Adipose tissue (tissue), 3 donors: ENCODE measurements around the gene DLL4. TPM values are rescaled to one million over a fixed set of nuclear protein-coding genes. Genes with fewer than 3 reads are reported as not detected.

Experiments used
- H3K27ac ChIP-seq: one replicate; pipeline ENCODE4 v1.5.1; 2013; ENCODE audit warnings: low read depth, low read length
- WGBS, 3 donors: extraction: QIAGEN DNeasy Blood & Tissue Kit; methylation state at CpG; one replicate each; pipeline ENCODE4 v1.1.7; 2013; 5-methylcytosine and 5-hydroxymethylcytosine counted together
- polyA plus RNA-seq, 3 donors: library from polyadenylated mRNA; stranded (reverse); fragments of 200-250 nt; gene quantifications; one replicate each; pipeline ENCODE4 v1.2.3, GENCODE V29; 2013
- donor health status: healthy with polysubstance abuse.
- donor health status: Bipolar disorder and iron deficiency.
- donor health status: healthy.

Gene DLL4
- polyA plus RNA-seq, 3 donors, result 3.4 to 14.5 (median 7.2) TPM

DNA sequence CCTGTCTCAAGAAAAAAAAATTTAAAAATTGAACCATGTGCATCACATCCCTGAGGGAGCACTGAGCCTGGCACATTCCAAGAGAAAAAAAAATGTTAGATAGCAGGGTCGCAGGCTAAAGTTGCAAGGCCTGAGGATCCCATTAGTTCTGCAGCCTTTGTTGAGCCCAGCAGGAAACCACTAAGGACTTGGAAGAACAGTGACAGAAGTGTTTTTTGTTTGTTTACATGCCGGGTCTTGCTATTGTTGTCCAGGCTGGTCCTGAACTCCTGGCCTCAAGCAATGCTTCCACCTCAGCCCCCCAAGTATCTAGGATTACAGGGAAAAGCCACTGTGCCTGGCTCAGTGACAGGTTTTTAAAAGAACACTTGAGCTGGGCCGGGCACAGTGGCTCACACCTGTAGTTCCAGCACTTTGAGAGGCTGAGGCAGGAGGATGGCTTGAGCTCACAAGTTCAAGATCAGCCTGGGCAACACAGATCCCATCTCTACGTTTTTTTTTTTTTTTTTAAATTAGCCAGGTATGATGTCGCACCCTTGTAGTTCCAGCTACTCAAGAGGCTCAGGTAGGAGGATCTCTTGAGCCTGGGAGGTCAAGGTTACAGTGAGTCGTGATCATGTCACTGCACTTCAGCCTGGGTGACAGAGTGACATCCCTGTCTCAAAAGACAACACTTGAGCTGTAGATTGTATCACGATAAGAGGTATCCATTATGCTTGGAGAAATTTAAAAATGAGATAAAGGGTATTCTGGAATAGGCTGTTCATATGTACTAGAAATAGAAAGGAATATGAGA is 39.3 kb downstream of the DLL4 start:
- H3K27ac ChIP-seq, result no peak overlapping the region
- 74 to 78% (median 76%) methylated on average over 7 of the region's 7 CpGs for WGBS, 3 donors

DNA sequence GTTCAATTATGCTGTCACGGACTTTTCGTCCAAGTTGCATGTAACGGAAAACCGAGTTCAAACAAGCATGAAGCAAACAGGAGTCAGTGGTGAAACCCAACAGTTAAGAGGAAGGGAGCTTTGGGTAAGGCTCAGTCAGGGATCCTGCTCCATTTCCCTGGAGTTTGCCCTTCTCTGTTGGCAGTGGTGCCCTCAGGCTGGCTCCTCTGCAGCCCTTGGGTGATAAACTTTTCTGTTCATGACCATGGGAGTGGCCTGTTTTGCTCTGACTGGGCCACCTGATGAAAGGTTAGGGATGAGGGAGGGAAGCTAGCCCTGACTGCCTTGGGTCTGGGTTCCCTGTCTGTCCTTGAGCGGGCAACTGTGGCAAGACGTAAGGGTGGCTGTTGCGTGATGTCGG is 40.2 kb downstream of the DLL4 start:
- H3K27ac ChIP-seq, result no peak overlapping the region
- 80 to 96% (median 82%) methylated on average over 8 of the region's 8 CpGs for WGBS, 3 donors

DNA sequence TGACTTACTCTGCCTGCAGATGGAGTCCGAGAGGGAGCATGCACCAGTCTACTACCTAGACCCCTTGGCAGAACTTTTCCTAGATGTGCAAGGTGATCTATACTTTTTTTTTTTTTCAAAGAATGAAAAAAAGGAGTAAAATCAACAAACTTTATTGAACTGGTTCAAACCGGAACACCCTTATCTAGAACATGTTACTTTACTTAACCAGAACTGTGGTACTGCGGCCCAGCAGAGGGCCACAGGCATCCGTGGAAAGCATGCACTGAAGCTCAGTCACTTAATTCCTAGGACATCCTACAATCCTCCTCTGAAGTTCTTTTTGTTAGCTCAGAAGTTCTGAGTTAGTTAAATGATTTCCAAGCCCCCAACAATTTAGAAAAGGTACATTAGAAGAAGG is 45.7 kb downstream of the DLL4 start:
- H3K27ac ChIP-seq, result no peak overlapping the region
- WGBS, 3 donors, result 61 to 88% (median 84%) methylated on average over 4 of the region's 4 CpGs

DNA sequence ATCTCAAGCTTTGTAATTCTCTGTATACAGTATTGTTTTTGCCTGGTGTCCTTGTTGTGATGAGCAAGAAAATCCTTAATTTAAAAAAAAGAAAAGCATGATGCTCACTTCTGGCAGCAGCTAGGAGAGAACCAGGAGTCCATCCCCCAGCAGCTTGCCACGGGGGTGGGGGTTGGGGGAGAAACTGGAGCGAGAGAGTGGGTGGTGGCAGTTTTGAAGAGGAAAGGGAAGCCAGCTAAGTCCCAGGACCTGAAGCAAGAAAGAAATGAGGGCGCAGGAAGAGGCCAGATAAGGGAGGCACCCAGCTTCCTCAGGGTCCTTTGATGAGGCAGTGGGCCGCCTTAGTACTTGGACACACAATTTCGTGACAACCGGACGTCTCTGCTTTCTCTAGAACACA is 47.7 kb downstream of the DLL4 start:
- WGBS, 3 donors, result 66 to 82% (median 70%) methylated on average over 7 of the region's 7 CpGs
- no peak overlapping the region for H3K27ac ChIP-seq

DNA sequence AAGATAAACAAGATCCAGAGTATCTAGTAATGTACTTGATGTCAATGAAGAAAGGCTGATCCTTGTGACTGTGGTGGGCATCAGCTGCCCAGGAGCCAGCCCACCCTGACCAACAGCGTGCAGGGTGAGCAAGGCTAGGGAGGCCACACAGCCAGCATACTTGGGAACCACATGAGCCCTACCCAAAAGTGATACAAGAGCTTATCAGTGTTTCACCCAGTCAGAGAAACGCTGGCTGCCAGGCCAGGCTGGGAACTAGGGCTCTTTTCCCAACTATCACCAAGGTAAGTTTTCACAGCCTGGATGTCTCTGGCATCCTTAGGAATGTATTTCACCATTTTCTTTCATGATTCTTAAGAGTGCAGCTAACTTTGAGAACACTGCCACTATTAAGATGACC is 49.0 kb downstream of the DLL4 start:
- WGBS, 3 donors, result 64 to 93% (median 91%) methylated on average over 2 of the region's 2 CpGs
- H3K27ac ChIP-seq, result no peak overlapping the region

DNA sequence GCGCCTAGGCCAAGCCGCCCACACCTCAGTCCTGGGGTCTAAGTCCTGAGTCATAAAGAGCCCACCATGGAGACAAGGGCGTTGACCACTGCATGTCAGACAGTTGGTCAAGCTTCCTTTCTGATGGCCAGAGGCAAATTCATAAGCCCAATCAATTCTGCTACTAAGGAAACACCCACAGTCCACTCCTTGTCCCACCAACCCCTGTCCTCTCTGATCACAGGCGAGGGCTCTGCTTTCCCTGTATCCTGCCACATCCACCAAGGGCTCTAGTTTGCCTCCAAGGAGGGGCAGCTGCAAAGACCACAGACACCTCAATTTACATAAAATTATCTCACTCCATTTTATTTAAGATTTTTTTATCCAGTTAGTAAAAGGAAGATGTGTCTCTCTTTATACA is 49.4 kb downstream of the DLL4 start:
- WGBS, 3 donors, result 91 to 97% (median 97%) methylated on average over 4 of the region's 4 CpGs
- no peak overlapping the region for H3K27ac ChIP-seq

DNA sequence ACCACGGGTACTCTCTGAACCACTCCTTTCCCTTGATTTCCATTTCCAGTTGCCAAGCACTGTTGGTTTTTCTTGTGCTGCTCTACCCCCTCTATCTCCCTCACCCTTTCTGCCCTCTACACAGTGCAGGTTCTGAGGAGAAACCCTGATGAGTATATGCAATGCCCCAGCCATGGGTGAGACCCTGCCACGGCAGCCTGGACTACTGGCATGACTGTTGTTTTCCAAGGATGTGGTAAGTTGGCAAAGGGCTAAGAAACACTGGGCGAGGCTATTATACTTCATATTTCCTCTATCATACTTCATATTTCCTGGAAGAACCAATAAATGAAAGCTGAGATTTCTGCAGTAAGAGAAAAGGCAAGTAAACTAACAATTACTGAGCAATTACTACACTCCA is 52.0 kb downstream of the DLL4 start:
- H3K27ac ChIP-seq, result no peak overlapping the region
- 53 to 81% (median 64%) methylated on average over 3 of the region's 3 CpGs for WGBS, 3 donors

DNA sequence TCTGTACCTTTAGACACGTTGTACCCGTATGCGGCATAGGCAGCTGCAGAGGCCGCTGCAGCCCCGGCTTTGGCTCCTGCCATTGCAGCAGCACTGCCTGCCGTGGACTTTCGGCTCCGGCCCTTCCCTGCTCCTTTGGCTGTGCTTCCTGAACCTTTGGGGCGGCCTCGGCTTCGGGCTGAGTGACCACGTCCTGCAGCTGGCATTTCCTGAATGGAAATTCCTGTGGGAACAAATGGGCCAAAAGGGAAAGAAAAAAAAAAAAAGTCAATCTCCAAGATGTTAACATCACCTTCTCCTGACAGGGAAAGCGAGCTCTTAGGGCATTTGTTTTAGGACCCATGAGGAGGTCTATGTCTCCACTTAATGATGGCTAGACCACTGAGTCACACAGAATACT is 53.7 kb downstream of the DLL4 start:
- H3K27ac ChIP-seq, result no peak overlapping the region
- WGBS, 3 donors, result 79 to 82% (median 82%) methylated on average over 13 of the region's 13 CpGs

DNA sequence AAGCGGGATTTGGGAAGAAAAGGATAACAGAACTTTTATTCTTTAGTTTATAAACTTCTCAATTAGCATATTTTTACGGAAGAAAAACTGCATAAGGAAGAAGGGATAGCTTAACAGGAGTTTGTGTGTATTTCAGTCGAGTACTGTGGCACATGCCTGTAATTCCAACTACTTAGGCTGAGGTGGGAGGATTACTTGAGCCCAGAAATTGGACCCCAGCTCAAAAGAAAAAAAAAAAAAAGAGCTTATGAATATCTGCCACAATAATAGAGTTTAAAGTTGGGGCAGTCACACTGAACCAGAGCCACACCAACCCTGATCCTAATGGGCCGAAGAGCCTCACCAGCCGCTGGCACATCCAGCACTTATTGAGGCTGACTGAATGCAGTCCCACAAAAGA is 55.3 kb downstream of the DLL4 start:
- no peak overlapping the region for H3K27ac ChIP-seq
- WGBS, 3 donors, result 95% methylated on average over 5 of the region's 5 CpGs

DNA sequence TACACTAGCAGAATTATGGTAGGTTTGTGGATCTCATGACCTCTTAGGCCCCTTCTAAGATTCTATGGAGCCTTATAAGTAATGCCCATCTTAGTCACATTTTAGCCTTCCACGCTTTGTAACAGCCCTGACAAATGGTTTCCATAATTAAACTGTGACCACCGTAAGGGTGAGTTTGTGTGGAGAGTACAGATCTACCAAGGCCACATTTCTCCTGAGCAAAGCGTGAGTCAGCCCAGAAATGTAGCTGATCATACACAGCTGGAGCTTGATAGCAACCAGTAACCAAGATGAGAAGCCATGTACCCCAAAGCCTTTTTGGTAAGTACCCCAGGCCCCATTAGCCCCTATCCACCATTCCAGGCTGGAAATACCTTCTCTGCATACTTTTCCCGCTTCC is 55.8 kb downstream of the DLL4 start:
- WGBS, 3 donors, result 90 to 93% (median 93%) methylated on average over 4 of the region's 4 CpGs
- H3K27ac ChIP-seq, result no peak overlapping the region

DNA sequence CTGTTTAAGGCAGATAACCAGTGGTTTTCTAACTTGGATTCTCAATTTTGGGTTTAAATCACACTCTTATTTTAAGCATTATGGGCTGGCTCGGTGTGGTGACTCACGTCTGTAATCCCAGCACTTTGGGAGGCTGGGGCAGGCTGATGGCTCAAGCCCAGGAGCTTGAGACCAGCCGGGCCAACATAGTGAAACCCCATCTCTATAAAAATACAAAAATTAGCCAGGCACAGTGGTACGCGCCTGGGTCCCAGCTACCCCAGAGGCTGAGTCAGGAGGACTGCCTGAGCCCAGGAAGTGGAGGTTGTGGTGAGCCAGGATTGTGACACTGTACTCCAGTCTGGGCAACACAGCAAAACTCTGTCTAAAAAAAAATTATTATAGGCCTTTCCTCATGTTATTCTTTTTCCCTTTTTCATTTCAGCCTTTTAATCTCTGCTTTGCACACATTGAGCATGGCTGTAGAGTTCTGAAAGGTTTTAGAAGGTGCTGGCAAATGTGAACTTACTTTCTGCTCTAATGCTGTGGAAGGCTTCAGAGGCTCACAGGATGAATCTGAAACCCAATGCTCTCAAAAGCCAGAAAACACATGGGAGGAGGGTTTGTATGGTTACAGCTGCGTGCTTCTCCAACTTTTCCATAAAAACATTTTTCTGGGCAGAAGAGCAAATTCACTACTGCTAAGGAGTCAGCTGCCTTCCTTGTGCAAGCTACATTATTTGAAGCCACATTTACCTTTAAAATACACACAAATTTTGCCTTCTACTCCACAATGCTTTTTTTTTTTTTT is 56.6 kb downstream of the DLL4 start:
- no peak overlapping the region for H3K27ac ChIP-seq
- WGBS, 3 donors, result 80 to 97% (median 83%) methylated on average over 6 of the region's 6 CpGs

DNA sequence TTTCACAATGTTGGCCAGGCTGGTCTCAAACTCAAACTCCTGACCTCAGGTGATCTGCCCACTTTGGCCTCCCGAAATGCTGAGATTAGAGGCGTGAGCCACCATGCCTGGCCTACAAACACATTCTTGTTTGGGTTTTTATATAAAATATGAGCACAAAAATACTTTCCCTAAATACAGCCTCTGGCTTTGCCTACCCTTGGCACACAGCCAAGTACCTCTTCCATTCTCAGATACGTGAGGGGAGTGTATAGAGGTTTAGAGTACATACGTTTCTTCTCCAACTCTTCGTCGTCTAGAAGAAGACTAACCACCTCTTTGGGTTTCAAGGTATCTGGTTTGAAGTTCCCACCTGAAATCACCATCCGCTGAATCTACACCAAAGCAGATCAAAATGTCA is 57.7 kb downstream of the DLL4 start:
- H3K27ac ChIP-seq, result no peak overlapping the region
- WGBS, 3 donors, result 91 to 96% (median 95%) methylated on average over 7 of the region's 7 CpGs

DNA sequence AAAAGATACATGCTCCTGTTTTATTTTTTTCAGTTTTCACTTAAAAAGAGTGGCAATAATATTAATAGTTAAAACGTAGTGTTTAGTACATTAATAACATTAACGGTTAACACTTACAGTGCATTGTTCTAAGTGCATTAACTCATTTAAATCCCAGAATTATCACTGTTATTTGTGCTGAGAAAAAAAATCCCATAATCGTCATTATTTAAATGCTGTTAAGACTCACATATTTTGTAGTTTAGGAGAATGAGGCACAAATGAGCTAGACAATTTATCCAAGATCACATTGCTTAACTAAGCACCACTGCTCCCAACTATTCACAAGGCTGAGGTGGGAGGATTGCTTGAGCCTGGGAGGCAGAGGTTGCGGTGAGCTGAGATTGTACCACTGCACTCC is 59.0 kb downstream of the DLL4 start:
- 90 to 96% (median 95%) methylated on average over 4 of the region's 4 CpGs for WGBS, 3 donors
- H3K27ac ChIP-seq, result no peak overlapping the region

Other genes with a start within 250 kb of the DLL4 start
- gene RAD51, start 234.2 kb upstream of the DLL4 start, polyA plus RNA-seq, result 1 to 10 TPM in 1 of 3 donors, under 1 TPM in 2; 0.24 to 1.0 (median 0.31) TPM
- 10 to 100 TPM; 28.9 to 87.2 (median 41.9) TPM for gene RMDN3, start 174.1 kb upstream of the DLL4 start, polyA plus RNA-seq
- gene GCHFR, start 165.3 kb upstream of the DLL4 start, polyA plus RNA-seq, result 100 to 1,000 TPM in 1 of 3 donors, 10 to 100 TPM in 2; 17.7 to 125 (median 96.5) TPM
- under 1 TPM; 0.17 to 0.67 (median 0.33) TPM for gene C15orf62, start 159.4 kb upstream of the DLL4 start, polyA plus RNA-seq
- gene ZFYVE19, start 122.3 kb upstream of the DLL4 start, polyA plus RNA-seq, result 10 to 100 TPM; 12.0 to 14.2 (median 13.3) TPM
- 10 to 100 TPM; 22.4 to 41.5 (median 41.0) TPM for gene DNAJC17, start 121.9 kb upstream of the DLL4 start, polyA plus RNA-seq
- gene PPP1R14D, start 100.6 kb upstream of the DLL4 start, polyA plus RNA-seq, result 1 to 10 TPM in 1 of 3 donors, under 1 TPM in 1, not detected in 1; 0.13 to 1.2 TPM
- 10 to 100 TPM in 1 of 3 donors, 1 to 10 TPM in 1, under 1 TPM in 1; 0.67 to 52.2 (median 6.2) TPM for gene SPINT1, start 85.3 kb upstream of the DLL4 start, polyA plus RNA-seq
- gene RHOV, start 55.1 kb upstream of the DLL4 start, polyA plus RNA-seq, result 10 to 100 TPM in 1 of 3 donors, under 1 TPM in 1, not detected in 1; 0.30 to 14.6 TPM
- 1 to 10 TPM; 4.0 to 9.6 (median 6.9) TPM for gene VPS18, start 34.9 kb upstream of the DLL4 start, polyA plus RNA-seq
- 1 to 10 TPM; 4.8 to 9.4 (median 6.4) TPM for gene CHAC1, start 24.1 kb downstream of the DLL4 start, polyA plus RNA-seq
- gene INO80, start 186.9 kb downstream of the DLL4 start, polyA plus RNA-seq, result 10 to 100 TPM in 2 of 3 donors, 1 to 10 TPM in 1; 7.5 to 17.5 (median 13.4) TPM